GM21717 (cell line): ENCODE data around the gene ZNF497.
A peak's percentile ranks its signal among the peaks of the same experiment; 100 is the strongest.
"Not testable (repeated sequence)": the region's sequence is repeated elsewhere in the genome, so short reads cannot be mapped to it uniquely, and the experiment has no call there.

Experiments
- ATAC-seq: cut with Tn5 transposase; IDR thresholded peaks from one replicate; pipeline ENCODE4 v1.9.1; 2021; ENCODE audit warnings: mild to moderate bottlenecking, moderate library complexity; ENCODE audit not compliant: unreplicated experiment

The ZNF497 gene

GRCh38 chr19:58395220-58395978, 32.8 kb upstream of the ZNF497 start, which contains the start of gene RNF225:
TSS of gene RNF225 (plus strand) at chr19:58395656. CDS start at chr19:58396090, 434 bp downstream.
- no peak for ATAC-seq

DNA sequence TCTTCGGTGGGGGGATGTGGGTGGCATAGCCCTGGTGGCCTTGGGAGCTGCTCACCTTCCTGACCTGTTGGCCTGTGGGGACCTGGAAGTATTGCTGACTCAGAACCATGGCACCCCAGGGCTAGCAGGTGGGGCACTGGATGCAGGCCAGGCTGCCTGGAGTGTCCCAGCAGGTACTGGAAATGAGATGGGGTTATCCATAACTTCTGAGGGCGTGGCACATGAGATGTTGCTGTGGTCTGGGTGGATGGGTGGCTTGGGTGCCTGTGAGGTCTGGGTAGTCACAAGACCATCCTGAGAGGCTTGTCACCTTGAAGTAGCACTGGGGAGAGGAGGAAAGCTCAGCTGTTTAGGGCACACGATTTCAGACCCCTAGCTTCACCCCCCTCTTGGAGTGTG, 32.3 kb upstream of the ZNF497 start:
- ATAC-seq = no peak

GRCh38 chr19:58393725-58394033, 31.1 kb upstream of the ZNF497 start:
- ATAC-seq = no peak

DNA sequence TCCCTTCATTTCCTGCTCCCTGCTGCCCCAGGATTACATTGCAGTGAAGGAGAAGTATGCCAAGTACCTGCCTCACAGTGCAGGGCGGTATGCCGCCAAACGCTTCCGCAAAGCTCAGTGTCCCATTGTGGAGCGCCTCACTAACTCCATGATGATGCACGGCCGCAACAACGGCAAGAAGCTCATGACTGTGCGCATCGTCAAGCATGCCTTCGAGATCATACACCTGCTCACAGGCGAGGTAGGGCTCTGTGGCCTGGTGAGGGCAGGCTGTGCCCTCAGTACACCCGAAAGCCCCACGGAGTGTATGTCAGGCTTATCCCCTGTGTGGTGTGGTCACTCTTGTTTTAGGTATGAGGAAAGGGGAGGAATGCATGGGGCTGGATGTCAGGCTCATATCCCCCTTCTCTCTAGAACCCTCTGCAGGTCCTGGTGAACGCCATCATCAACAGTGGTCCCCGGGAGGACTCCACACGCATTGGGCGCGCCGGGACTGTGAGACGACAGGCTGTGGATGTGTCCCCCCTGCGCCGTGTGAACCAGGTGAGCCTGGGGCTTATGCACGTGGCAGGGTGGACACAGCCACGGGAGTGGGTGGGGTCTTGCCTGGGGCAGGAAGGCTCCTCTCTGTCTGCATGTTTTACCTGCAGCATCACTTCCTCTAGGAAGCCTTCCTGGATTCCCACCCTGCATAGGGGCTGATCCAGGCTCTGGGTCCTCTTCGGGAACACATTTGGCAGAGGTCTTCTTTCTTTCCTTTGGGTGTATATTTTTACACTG, 30.6 kb upstream of the ZNF497 start:
- ATAC-seq = no peak

- no peak for ATAC-seq
Observed at GRCh38 chr19:58388175-58388526, 25.6 kb upstream of the ZNF497 start.

DNA sequence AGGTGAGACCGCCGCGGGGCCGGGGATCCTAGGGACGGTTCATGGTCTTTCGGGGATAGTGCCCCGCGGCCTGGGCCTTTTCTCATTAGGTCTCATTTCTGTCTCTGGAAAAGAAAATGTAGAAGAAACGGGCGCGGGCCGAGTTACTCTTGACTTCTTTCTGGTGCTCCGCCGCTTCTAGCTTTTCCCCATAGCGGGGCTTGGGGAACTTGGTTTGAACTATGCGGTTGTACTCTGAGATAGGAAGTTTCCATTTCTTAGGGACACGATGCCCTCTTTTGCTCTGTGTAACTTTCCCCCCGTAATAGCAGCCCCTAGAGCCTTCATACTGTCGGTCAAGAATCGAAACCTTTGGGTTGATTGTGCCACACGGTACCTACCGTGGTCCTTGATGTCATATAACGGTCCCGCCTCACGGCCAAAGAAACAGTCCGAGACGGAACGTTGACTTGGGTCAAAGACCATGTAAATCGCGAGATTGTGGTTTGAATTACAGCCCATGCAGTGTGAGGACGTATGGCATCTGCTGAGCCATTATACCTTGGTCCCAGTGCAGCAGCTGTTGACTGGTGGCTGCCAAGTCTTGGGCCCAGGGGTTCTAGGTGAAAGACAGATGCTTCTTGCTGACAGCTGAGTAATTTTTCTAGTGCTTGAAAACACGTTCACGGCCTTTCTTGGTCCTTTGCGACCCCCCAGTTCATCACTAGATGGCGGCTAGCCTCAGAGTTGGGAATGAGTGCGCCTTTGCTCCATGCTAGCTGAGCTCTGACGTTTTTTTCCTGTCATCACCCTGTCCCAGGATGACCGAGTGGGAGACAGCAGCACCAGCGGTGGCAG, 25.0 kb upstream of the ZNF497 start:
- peak; percentile 7 for ATAC-seq

- ATAC-seq = peak; percentile 76
Observed at GRCh38 chr19:58386576-58387337, 24.2 kb upstream of the ZNF497 start, which contains the start of gene RPS5. TSS of gene RPS5 (plus strand) at chr19:58387269. CDS start at chr19:58388138, 869 bp downstream.

DNA sequence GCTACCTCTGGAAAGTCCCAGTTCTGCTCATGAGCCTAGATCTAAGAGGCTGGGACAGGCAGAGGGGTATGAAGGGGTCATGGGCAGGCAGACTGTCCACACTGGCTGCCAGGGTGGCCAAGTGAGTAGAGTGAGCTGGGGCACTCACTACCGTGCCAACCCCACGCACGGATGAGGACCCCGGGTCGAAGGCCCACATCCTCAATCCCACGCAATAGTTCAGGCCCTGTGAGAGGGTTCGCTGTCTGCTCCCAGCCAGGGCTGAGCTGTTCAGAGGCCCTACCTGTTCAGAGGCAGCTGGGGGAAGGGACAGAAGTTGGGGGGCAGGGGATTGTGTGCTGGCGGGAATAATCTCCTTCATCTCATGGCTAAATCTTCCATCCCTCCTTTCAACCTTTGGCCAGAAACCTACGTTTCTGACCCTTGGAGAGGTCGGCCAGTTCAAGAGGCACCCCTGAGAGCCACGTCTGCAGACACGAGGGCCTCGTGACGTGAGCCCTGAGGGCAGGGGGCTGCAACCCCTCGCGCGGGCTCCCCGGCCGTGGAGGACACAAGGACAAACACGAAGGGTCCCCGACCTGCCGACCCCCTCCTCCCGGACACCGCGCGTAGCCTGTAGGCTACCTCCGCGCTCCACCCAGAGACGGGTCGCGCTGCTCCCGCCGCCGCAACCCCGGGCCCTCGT, 23.5 kb upstream of the ZNF497 start:
- ATAC-seq = no peak

DNA sequence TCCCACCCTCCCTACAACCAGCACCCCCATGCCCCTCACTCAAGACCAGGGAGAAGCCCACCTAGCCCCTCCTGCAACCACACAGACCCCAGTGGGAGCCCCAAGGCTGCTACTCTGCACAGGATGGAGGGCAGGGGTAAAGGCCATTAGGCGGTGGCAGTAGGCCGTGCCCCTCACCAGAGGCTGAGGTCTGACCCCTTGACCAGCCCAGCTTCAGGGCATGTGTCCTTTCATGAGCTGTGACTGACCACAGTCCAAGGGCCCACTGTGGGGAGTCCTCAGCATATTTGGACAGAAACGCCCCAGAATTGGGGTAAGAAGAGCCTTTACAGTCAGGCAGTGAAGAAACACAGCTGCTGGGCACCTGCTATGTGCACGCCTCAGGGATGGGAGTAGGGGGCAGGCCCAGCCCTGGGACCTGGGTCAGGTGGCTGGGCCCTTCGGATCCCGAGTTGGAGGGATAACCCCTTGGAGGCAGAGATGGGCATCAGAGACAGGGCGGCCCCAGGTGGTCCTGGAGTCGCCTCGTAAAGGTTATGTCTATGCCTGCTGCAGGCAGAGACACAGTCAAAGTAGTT, 22.9 kb upstream of the ZNF497 start:
- ATAC-seq = no peak

- no peak for ATAC-seq
Observed at GRCh38 chr19:58382997-58383603, 20.5 kb upstream of the ZNF497 start.

DNA sequence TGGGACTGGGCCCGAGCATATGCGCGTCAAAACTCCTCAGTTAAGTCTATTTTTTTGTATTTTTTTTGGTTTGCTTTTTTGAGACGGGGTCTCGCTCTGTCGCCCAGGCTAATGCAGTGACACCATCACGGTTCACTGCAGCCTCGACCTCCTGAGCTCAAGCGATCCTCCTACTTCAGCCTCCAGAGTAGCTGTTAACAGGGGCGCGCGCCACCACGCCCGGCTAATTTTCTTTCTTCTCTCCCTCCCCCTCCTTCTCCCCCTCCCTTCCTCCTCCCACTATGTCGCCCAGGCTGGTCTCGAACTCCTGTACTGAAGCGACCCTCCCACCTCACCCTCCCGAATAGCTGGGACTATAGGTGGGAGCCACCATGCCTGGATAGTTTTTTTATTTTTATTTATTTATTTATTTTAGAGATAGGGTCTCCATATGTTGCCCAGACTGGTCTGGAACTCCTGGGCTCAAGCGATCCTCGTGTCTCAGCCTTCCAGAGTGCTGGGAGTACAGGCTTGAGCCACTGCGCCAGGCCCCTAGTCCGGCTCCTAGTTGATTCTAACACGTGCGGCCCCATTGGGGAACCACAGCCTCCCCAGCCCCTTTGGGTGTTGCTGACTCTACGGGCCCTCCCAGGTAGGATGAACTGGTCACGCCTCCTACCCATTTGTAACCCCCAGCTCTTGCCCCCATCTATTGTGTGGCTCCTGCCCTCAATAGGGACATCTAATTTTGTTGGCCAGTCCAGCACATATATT, 19.1 kb upstream of the ZNF497 start:
- no peak for ATAC-seq

DNA sequence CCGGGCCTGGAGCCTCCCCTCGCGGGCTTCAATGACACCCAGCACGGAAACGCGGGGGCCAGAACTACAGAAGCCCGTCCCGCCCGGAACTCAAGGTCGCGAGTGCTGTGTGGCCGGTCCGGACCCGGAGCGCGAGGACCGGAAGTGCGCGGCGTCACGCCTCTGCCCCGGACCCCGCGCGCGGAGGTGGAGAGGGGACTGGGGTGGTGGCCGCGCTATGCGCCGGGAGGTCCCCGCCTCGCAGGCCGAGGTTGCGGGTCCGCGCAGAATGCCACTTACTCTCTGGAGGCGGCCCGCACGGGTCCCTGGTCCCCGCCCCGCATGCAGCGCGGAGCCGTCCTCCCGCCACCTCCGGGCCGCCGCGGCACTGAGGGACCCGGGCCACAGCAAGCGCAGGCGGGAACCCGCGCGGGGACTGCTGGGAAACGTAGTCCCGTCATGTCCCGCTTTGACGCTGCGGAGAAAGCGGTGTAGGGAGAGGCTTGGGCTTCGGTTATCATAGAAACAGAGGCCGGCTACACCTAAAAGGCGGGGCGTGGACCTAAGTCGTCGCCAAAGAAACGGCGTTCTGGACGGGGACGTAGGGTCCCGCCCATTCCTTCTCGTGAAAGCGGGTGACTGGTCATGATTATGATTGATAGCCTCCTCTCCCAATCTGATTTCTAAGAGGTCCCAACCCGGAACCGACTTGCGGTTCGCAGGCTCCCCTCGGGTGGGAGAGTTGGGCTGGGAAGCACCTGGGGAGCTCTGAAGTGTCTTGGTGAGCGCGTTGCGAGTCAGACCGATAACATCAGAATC, 18.3 kb upstream of the ZNF497 start, which contains the start of gene ZNF837:
Gene ZNF837 (minus strand): TSS at position 369 of the 798 bp plus-strand sequence. CDS start 11,698 bp downstream, outside the sequence.
- peak; percentile 65 for ATAC-seq

GRCh38 chr19:58380037-58380661, 17.6 kb upstream of the ZNF497 start:
- ATAC-seq = no peak

GRCh38 chr19:58379246-58379645, 16.7 kb upstream of the ZNF497 start:
- no peak for ATAC-seq

- ATAC-seq = not testable (repeated sequence)
Observed at GRCh38 chr19:58376724-58377123, 14.2 kb upstream of the ZNF497 start.

- no peak for ATAC-seq
Observed at GRCh38 chr19:58374200-58374599, 11.6 kb upstream of the ZNF497 start.
